Keratinocyte (primary cell): Measurements from ENCODE around the gene KRT8. TPM values are rescaled to one million over a fixed set of nuclear protein-coding genes. Genes with fewer than 3 reads are reported as not detected.

Experiments used
- DNase-seq: peaks from one replicate; pipeline ENCODE4 v3.0.0-alpha.2; 2011; ENCODE audit warnings: low read depth, missing footprints, low spot score
- FAIRE-seq: peaks from 2 replicates; lab custom pipeline; 2011; peaks lifted over from hg19 to GRCh38; lab: Jason Lieb, UNC
- H2AFZ ChIP-seq: 2 replicates; pipeline ENCODE4 v1.6.0; 2012; ENCODE audit warnings: low read length, control low read depth, inconsistent platforms; ENCODE audit not compliant: control insufficient read depth
- H3K27ac ChIP-seq: 2 replicates; pipeline ENCODE4 v1.5.1; 2011; ENCODE audit warnings: low read length; ENCODE audit not compliant: control insufficient read depth, insufficient read depth
- H3K27me3 ChIP-seq: 3 replicates; pipeline ENCODE4 v1.6.0; 2011; ENCODE audit warnings: low read length; ENCODE audit not compliant: control insufficient read depth, insufficient read depth; ENCODE audit errors: extremely low read depth
- H3K36me3 ChIP-seq, 2 experiments: 2 replicates in 1 of 2; 3 replicates in 1 of 2; pipeline ENCODE4 v1.5.1; 2011; ENCODE audit warnings: low read length in 2 of 2, mild to moderate bottlenecking in 1 of 2; ENCODE audit not compliant: control insufficient read depth in 2 of 2, insufficient read depth in 2 of 2; ENCODE audit errors: extremely low read depth in 1 of 2
- H3K4me1 ChIP-seq: 3 replicates; pipeline ENCODE4 v1.5.1; 2011; ENCODE audit warnings: low read length; ENCODE audit not compliant: control insufficient read depth, insufficient read depth; ENCODE audit errors: extremely low read depth
- H3K4me2 ChIP-seq: 3 replicates; pipeline ENCODE4 v1.6.0; 2011; ENCODE audit warnings: low read depth, low read length; ENCODE audit not compliant: control insufficient read depth, insufficient read depth; ENCODE audit errors: extremely low read depth
- H3K4me3 ChIP-seq, 3 experiments: fragments of 200-600 bp in 1 of 3; sonication (generic) in 1 of 3; 2 replicates in 2 of 3; 3 replicates in 1 of 3; pipeline ENCODE4 v1.5.1; 2011 to 2016; ENCODE audit warnings: low read length in 3 of 3, mild to moderate bottlenecking in 3 of 3, control low read depth in 2 of 3, inconsistent platforms in 1 of 3, low read depth in 1 of 3, mixed read lengths in 1 of 3, mixed run types in 1 of 3, moderate library complexity in 1 of 3; ENCODE audit not compliant: control insufficient read depth in 2 of 3, insufficient read depth in 2 of 3; ENCODE audit errors: extremely low read depth in 1 of 3
- H3K79me2 ChIP-seq: 2 replicates; pipeline ENCODE4 v1.6.0; 2012; ENCODE audit warnings: low read length; ENCODE audit not compliant: control insufficient read depth, insufficient read depth
- H3K9ac ChIP-seq: 3 replicates; pipeline ENCODE4 v1.6.0; 2011; ENCODE audit warnings: low read length; ENCODE audit not compliant: control insufficient read depth, insufficient read depth; ENCODE audit errors: extremely low read depth
- H3K9me1 ChIP-seq: 3 replicates; pipeline ENCODE4 v1.6.0; 2011; ENCODE audit warnings: low read length; ENCODE audit not compliant: control insufficient read depth, insufficient read depth; ENCODE audit errors: extremely low read depth
- H3K9me3 ChIP-seq: 2 replicates; pipeline ENCODE4 v1.5.1; 2012; ENCODE audit warnings: low read depth, low read length; ENCODE audit not compliant: control insufficient read depth
- H4K20me1 ChIP-seq: 3 replicates; pipeline ENCODE4 v1.6.0; 2011; ENCODE audit warnings: low read length; ENCODE audit not compliant: control insufficient read depth, insufficient read depth; ENCODE audit errors: extremely low read depth
- EZH2 ChIP-seq: IDR thresholded peaks from one replicate; pipeline ENCODE4 v1.6.1; 2012; ENCODE audit warnings: inconsistent platforms, mild to moderate bottlenecking, low read length, moderate library complexity
- dilution Hi-C: fragments of 300-500 bp; cut with MboI; formaldehyde crosslinking; loops from one replicate; pipeline ENCODE4 v1.7.0; 2020; ENCODE audit warnings: low sequenced_read_pairs; ENCODE audit not compliant: extremely low pct_ligation_motif_present
- polyA plus RNA-seq, 5 experiments: library from polyadenylated mRNA; depleted of rRNA in 3 of 5; stranded (reverse) in 3 of 5; stranded (forward) in 1 of 5; unstranded in 1 of 5; fragments of >200 nt; gene quantifications; 1 replicate in 1 of 5; 2 replicates in 3 of 5; 3 replicates in 1 of 5; pipeline versions ENCODE4 v1.2.1 to v1.2.3, GENCODE V29; 2011 to 2012; ENCODE audit warnings: missing spikeins in 2 of 5, low read depth in 1 of 5, low replicate concordance in 1 of 5
- TF ChIP-seq, protein P1 (sequence below), 3 experiments: IDR thresholded peaks in 1 of 3; conservative IDR thresholded peaks in 1 of 3; optimal IDR thresholded peaks in 1 of 3; 2 replicates in 2 of 3; 3 replicates in 1 of 3; pipeline versions ENCODE3 to v1.5.1; 2011; ENCODE audit warnings: low read length in 3 of 3, mild to moderate bottlenecking in 3 of 3, moderate library complexity in 2 of 3, control low read depth in 1 of 3, inconsistent platforms in 1 of 3; ENCODE audit not compliant: insufficient read depth in 2 of 3; ENCODE audit errors: extremely low read depth in 1 of 3

The KRT8 gene
- polyA plus RNA-seq, 1 donor (not counting 4 experiments of a cell fraction or from before 2014, with no cell fraction given) = 151 TPM

DNA sequence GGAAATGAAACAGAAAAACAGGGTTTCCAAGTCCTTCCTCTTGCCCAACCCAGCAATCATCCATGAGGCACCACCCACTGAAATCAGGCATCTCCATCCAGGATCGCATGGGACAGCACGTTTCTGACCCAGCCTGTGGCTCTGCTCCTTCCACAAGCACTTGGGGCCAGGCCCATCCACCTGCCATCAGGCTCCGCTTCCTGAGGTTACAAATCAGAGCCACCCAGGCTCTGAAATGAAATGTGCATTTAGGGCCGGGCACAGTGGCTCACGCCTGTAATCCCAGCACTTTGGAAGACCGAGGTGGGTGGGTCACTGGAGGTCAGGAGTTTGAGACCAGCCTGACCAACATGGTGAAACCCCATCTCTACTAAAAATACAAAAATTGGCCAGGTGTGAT, 55.4 kb downstream of the KRT8 start:
- no peak for TF ChIP-seq EZH2
- TF ChIP-seq, protein P1, sequence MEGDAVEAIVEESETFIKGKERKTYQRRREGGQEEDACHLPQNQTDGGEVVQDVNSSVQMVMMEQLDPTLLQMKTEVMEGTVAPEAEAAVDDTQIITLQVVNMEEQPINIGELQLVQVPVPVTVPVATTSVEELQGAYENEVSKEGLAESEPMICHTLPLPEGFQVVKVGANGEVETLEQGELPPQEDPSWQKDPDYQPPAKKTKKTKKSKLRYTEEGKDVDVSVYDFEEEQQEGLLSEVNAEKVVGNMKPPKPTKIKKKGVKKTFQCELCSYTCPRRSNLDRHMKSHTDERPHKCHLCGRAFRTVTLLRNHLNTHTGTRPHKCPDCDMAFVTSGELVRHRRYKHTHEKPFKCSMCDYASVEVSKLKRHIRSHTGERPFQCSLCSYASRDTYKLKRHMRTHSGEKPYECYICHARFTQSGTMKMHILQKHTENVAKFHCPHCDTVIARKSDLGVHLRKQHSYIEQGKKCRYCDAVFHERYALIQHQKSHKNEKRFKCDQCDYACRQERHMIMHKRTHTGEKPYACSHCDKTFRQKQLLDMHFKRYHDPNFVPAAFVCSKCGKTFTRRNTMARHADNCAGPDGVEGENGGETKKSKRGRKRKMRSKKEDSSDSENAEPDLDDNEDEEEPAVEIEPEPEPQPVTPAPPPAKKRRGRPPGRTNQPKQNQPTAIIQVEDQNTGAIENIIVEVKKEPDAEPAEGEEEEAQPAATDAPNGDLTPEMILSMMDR (optimal IDR thresholded peaks at IDR 0.05 in 1 of 3, IDR thresholded peaks at IDR 0.05 in 1 of 3, conservative IDR thresholded peaks at IDR 0.05 in 1 of 3; ENCODE audit: extremely low read depth in 1 of 3, insufficient read depth in 2 of 3, low read length in 3 of 3) = no peak
- Histone ChIP-seq H4K20me1 (no peaks in the 10 kb centered on the region), H3K27ac (no peak overlapping the region), H2AFZ (no peak overlapping the region), H3K9ac (no peak overlapping the region), H3K4me3 (no peak overlapping the region), H3K9me3 (no peaks in the 10 kb centered on the region), H3K27me3 (peaks cover 9% of the 10 kb centered on the region), H3K36me3 (no peaks in the 10 kb centered on the region), H3K4me1 (peaks cover 4% of the 10 kb centered on the region), H3K9me1 (no peaks in the 10 kb centered on the region), H3K4me2 (no peak overlapping the region), H3K79me2 (no peaks in the 10 kb centered on the region)
- DNase-seq (no peak), FAIRE-seq (no peak)
- dilution Hi-C loops = no loop called here

DNA sequence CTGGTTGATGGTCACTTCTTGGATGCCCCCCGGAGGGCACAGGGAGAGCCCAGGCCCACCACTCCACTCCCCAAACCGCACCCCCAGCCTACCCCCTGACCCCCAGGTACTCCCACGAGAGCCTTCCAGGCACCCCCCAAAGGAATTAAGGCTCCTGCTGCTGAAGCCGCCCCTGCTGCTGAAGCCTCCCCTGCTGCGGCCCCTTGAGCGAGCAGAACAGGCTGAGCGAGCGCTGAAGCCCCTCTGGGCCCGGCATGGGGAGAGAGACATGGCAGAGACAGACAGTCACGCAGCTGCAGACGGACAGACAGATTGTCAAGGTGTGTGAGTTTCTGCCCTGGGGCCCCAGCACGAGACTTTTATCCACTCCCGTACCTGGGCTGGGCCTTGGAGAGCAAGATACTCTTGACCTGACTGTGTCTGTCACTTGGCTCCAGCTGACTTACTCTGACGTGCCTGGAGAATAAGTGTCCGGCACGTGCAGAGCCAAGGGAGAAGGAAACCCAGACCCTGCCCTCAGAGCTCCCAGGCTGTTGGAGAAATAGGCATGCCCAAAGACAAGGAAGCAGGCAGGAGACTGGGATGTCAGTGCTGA, 56.1 kb downstream of the KRT8 start, which contains the start of gene KRT78:
TSS of gene KRT78 (minus strand) at position 334 of the 595 bp plus-strand sequence. CDS start at position 270, 64 bp downstream.
- H3K4me3 ChIP-seq = no peak within 1 kb of the TSS
- H3K4me2 ChIP-seq = no peak within 1 kb of the TSS
- no peaks in the 10 kb centered on the region for H3K9me3 ChIP-seq
- FAIRE-seq = no peak
- H3K36me3 ChIP-seq = no peaks in the 10 kb centered on the region
- H3K9ac ChIP-seq = no peak within 1 kb of the TSS
- DNase-seq = no peak
- no peaks in the 10 kb centered on the region for H4K20me1 ChIP-seq
- TF ChIP-seq, protein P1 (optimal IDR thresholded peaks at IDR 0.05 in 1 of 3, IDR thresholded peaks at IDR 0.05 in 1 of 3, conservative IDR thresholded peaks at IDR 0.05 in 1 of 3; ENCODE audit: extremely low read depth in 1 of 3, insufficient read depth in 2 of 3, low read length in 3 of 3) = no peak
- no peak for TF ChIP-seq EZH2
- H3K4me1 ChIP-seq = peaks cover 4% of the 10 kb centered on the region
- no peaks in the 10 kb centered on the region for H3K79me2 ChIP-seq
- dilution Hi-C loops = no loop called here
- H3K9me1 ChIP-seq = no peaks in the 10 kb centered on the region
- peaks cover 15% of the 10 kb centered on the region for H3K27me3 ChIP-seq
- H2AFZ ChIP-seq = no peak within 1 kb of the TSS
- H3K27ac ChIP-seq = no peak within 1 kb of the TSS
